A549 (cell line): ENCODE results near the gene PPP6R1. TPM values are rescaled to one million over a fixed set of nuclear protein-coding genes. Genes with fewer than 3 reads are reported as not detected.

Experiments
- ATAC-seq, 2 experiments: fragments of 200-7000 bp in 1 of 2; fragments of >200 bp in 1 of 2; cut with Nextera tagmentation in 1 of 2; cut with Tn5 transposase in 1 of 2; 3 replicates each; pipeline versions ENCODE4 v1.8.0 to v1.9.1; 2018 to 2020; ENCODE audit warnings: mild to moderate bottlenecking in 1 of 2, moderate library complexity in 1 of 2
- CTCF ChIA-PET: fragments of 300-600 bp; sonication (Branson Sonifier 250); formaldehyde crosslinking; extraction: SDS; loops from one replicate; lab custom pipeline; 2021; ENCODE audit warnings: antibody characterized with exemption, inconsistent platforms; lab: Yijun Ruan, JAX
- POLR2A ChIA-PET: fragments of 350-600 bp; formaldehyde crosslinking; extraction: SDS; loops from one replicate; lab custom pipeline; 2021; ENCODE audit warnings: antibody characterized with exemption, inconsistent platforms; lab: Yijun Ruan, JAX
- DNase-seq, 2 experiments: peaks; one replicate each; pipeline versions ENCODE4 v3.0.0 to v3.0.0-alpha.2; 2011 to 2016; ENCODE audit warnings: low read depth in 1 of 2, low spot score in 1 of 2
- FAIRE-seq: peaks from 2 replicates; lab custom pipeline; 2011; peaks lifted over from hg19 to GRCh38; lab: Jason Lieb, UNC
- H3K27ac ChIP-seq, 2 experiments: fragments of >200 bp; sonication (Bioruptor Twin); formaldehyde crosslinking; 3 replicates each; pipeline ENCODE4 v1.5.1; 2016 to 2017
- H3K4me1 ChIP-seq: fragments of >200 bp; sonication (Bioruptor Twin); formaldehyde crosslinking; 3 replicates; pipeline ENCODE4 v1.6.1; 2016
- H3K4me2 ChIP-seq: fragments of >200 bp; sonication (Bioruptor Twin); formaldehyde crosslinking; 3 replicates; pipeline ENCODE4 v1.6.1; 2016
- H3K4me3 ChIP-seq: fragments of >200 bp; sonication (Bioruptor Twin); formaldehyde crosslinking; 3 replicates; pipeline ENCODE4 v1.5.1; 2016
- H3K9me3 ChIP-seq: fragments of >200 bp; sonication (Bioruptor Twin); formaldehyde crosslinking; 3 replicates; pipeline ENCODE4 v1.6.1; 2016
- EHF ChIP-seq: fragments of 250-450 bp; sonication (Bioruptor Pico); IDR thresholded peaks from 2 replicates; pipeline ENCODE4 v1.5.0; 2020; ENCODE audit warnings: mild to moderate bottlenecking
- FOSB ChIP-seq: fragments of 250-450 bp; sonication (Bioruptor Pico); IDR thresholded peaks from 2 replicates; pipeline ENCODE4 v1.5.0; 2020; ENCODE audit warnings: mild to moderate bottlenecking, moderate library complexity
- FOSL2 ChIP-seq, 2 experiments: fragments of 450-650 bp in 1 of 2; fragments of >200 bp in 1 of 2; sonication (Bioruptor Twin) in 1 of 2; formaldehyde crosslinking; IDR thresholded peaks; 2 replicates each; pipeline versions ENCODE4 v1.5.0 to v1.6.1; 2016 to 2020; ENCODE audit warnings: mild to moderate bottlenecking in 1 of 2, moderate library complexity in 1 of 2
- FOXS1 ChIP-seq: fragments of 250-450 bp; sonication (Bioruptor Pico); IDR thresholded peaks from 2 replicates; pipeline ENCODE4 v1.5.0; 2020; ENCODE audit warnings: mild to moderate bottlenecking, moderate library complexity
- HMGXB4 ChIP-seq: fragments of 250-450 bp; sonication (Bioruptor Pico); IDR thresholded peaks from 2 replicates; pipeline ENCODE4 v1.5.0; 2021; ENCODE audit warnings: mild to moderate bottlenecking, moderate library complexity, borderline replicate concordance
- KDM1A ChIP-seq: fragments of 200-600 bp; sonication (generic); IDR thresholded peaks from 2 replicates; pipeline ENCODE4 v1.6.1; 2016; ENCODE audit warnings: low read depth, mild to moderate bottlenecking
- NR3C1 ChIP-seq: fragments of >200 bp; sonication (Bioruptor Twin); formaldehyde crosslinking; IDR thresholded peaks from 3 replicates; pipeline ENCODE4 v1.6.1; 2017
- REST ChIP-seq: fragments of 200-600 bp; sonication (generic); IDR thresholded peaks from 2 replicates; pipeline ENCODE4 v1.6.1; 2016; ENCODE audit warnings: antibody characterized with exemption, mild to moderate bottlenecking, moderate library complexity
- RNF2 ChIP-seq: fragments of 200-600 bp; sonication (generic); IDR thresholded peaks from 2 replicates; pipeline ENCODE4 v1.6.1; 2016; ENCODE audit warnings: low read depth, mild to moderate bottlenecking, antibody characterized with exemption, moderate library complexity, borderline replicate concordance
- SMC3 ChIP-seq: fragments of >200 bp; sonication (Bioruptor Twin); formaldehyde crosslinking; IDR thresholded peaks from 3 replicates; pipeline ENCODE4 v1.6.1; 2018; ENCODE audit warnings: inconsistent platforms
- ZFP36 ChIP-seq: fragments of 450-650 bp; IDR thresholded peaks from 2 replicates; pipeline ENCODE4 v1.6.1; 2014; ENCODE audit warnings: borderline replicate concordance; ENCODE audit not compliant: partially characterized antibody
- ZNF302 ChIP-seq: fragments of 250-450 bp; sonication (Bioruptor Pico); IDR thresholded peaks from 2 replicates; pipeline ENCODE4 v1.9.0; 2021; ENCODE audit warnings: inconsistent platforms, mild to moderate bottlenecking, moderate library complexity
- WGBS: methylation state at CpG from one replicate; pipeline ENCODE4 v1.1.6; 2017; ENCODE audit errors: missing lambda C conversion rate; 5-methylcytosine and 5-hydroxymethylcytosine counted together
- polyA plus RNA-seq, 4 experiments: library from polyadenylated mRNA; depleted of rRNA in 3 of 4; stranded (reverse); fragments of >200 nt; fragmentation: RNase III in 1 of 4; extraction: RNeasy Plus Mini Kit Qiagen cat#74134 plus additional on column Dnase treatment in 1 of 4; gene quantifications; 2 replicates in 3 of 4; 3 replicates in 1 of 4; pipeline ENCODE4 v1.2.3, GENCODE V29; 2011 to 2017
- TF ChIP-seq, protein P1 (sequence below): fragments of 250-450 bp; sonication (Bioruptor Pico); IDR thresholded peaks from 2 replicates; pipeline ENCODE4 v1.5.0; 2020; ENCODE audit warnings: low read depth, mild to moderate bottlenecking, moderate library complexity
- TF ChIP-seq, protein P2 (sequence below): fragments of 150-350 bp; IDR thresholded peaks from 2 replicates; pipeline ENCODE4 v1.6.1; 2014; ENCODE audit warnings: low read depth, mild to moderate bottlenecking, low read length
- TF ChIP-seq, protein P3 (sequence below): fragments of >200 bp; sonication (Bioruptor Twin); formaldehyde crosslinking; IDR thresholded peaks from 3 replicates; pipeline ENCODE4 v1.6.1; 2016

The PPP6R1 gene
- polyA plus RNA-seq, 2 of the 4 experiments (the other 2 are of a cell fraction), result 42.9 to 78.0 TPM

DNA sequence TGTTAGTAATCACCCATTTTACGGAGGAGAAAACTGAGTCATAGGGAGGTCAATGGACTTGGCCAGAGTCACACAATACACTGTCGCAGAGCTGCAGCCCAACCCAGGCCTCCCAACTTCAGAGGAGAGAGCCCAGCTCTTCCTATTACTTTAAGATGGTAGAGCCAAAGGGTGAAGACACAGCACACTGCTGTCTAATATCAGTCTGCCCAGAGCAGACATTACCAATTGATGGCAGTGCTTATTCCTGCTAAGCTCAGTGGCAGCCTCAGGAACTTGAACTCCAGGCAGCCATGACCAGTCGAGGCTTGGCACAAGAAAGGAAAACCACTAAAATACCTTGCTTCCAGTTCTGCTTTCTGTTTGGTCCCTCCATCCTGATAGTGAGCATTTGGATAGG lies 47.9 kb upstream of the PPP6R1 start:
- TF ChIP-seq RNF2, result no peak
- TF ChIP-seq ZNF302 (CRISPR knock-in tag), result no peak
- no peak for TF ChIP-seq FOSB (CRISPR knock-in tag)
- TF ChIP-seq SMC3, result no peak
- TF ChIP-seq, protein P1, sequence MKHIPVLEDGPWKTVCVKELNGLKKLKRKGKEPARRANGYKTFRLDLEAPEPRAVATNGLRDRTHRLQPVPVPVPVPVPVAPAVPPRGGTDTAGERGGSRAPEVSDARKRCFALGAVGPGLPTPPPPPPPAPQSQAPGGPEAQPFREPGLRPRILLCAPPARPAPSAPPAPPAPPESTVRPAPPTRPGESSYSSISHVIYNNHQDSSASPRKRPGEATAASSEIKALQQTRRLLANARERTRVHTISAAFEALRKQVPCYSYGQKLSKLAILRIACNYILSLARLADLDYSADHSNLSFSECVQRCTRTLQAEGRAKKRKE, result no peak
- TF ChIP-seq ZFP36, result no peak
- TF ChIP-seq FOXS1 (CRISPR knock-in tag), result no peak
- TF ChIP-seq KDM1A, result no peak
- TF ChIP-seq, protein P2, sequence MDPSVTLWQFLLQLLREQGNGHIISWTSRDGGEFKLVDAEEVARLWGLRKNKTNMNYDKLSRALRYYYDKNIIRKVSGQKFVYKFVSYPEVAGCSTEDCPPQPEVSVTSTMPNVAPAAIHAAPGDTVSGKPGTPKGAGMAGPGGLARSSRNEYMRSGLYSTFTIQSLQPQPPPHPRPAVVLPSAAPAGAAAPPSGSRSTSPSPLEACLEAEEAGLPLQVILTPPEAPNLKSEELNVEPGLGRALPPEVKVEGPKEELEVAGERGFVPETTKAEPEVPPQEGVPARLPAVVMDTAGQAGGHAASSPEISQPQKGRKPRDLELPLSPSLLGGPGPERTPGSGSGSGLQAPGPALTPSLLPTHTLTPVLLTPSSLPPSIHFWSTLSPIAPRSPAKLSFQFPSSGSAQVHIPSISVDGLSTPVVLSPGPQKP, result no peak
- TF ChIP-seq, all 56 proteins: peak for 0
- Histone ChIP-seq H3K9me3 (no peaks in the 10 kb centered on the region), H3K4me3 (no peak overlapping the region), H3K4me1 (peaks cover 3% of the 10 kb centered on the region; the same call in 1 of the 3 replicates), H3K4me2 (no peak overlapping the region), H3K27ac (no peak overlapping the region)
- FAIRE-seq, result no peak
- CTCF ChIA-PET, result interaction anchor here (0.8 to 10.1 kb wide), 10 partner anchors 13 to 197 kb away, joined by 3 to 306 read pairs (median 4); partner anchors contain the start of genes KMT5C, TMEM150B and TMEM238
- no peak for DNase-seq
- ATAC-seq, result no peak
- POLR2A ChIA-PET, result interaction anchor here (1.5 kb wide), 1 partner anchor 33 kb away, joined by 6 read pairs; the partner anchor contains the start of gene KMT5C
- WGBS, result 88% methylated on average over 3 of the region's 3 CpGs

- TF ChIP-seq NR3C1, result no peak
- no peak for TF ChIP-seq FOSL2 (IDR thresholded peaks at IDR 0.05)
- no peak for TF ChIP-seq FOSL2 (CRISPR knock-in tag; IDR thresholded peaks at IDR 0.05)
- TF ChIP-seq REST, result no peak
- TF ChIP-seq, protein P3, sequence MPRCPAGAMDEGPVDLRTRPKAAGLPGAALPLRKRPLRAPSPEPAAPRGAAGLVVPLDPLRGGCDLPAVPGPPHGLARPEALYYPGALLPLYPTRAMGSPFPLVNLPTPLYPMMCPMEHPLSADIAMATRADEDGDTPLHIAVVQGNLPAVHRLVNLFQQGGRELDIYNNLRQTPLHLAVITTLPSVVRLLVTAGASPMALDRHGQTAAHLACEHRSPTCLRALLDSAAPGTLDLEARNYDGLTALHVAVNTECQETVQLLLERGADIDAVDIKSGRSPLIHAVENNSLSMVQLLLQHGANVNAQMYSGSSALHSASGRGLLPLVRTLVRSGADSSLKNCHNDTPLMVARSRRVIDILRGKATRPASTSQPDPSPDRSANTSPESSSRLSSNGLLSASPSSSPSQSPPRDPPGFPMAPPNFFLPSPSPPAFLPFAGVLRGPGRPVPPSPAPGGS, result no peak
- TF ChIP-seq, protein P2, result no peak
- no peak for TF ChIP-seq EHF
- TF ChIP-seq HMGXB4, result no peak
- TF ChIP-seq ZNF302 (CRISPR knock-in tag), result no peak
- POLR2A ChIA-PET, result interaction anchor here (1.5 kb wide), 1 partner anchor 33 kb away, joined by 6 read pairs; the partner anchor contains the start of gene KMT5C
- Histone ChIP-seq H3K9me3 (no peaks in the 10 kb centered on the region), H3K27ac (no peak overlapping the region), H3K4me1 (peaks cover 6% of the 10 kb centered on the region; the same call in 2 of the 3 replicates), H3K4me2 (no peak overlapping the region), H3K4me3 (no peak overlapping the region)
- FAIRE-seq, result no peak
- CTCF ChIA-PET, result interaction anchor here (0.8 to 10.1 kb wide), 10 partner anchors 12 to 198 kb away, joined by 3 to 306 read pairs (median 4); partner anchors contain the start of genes KMT5C, TMEM150B and TMEM238
- peak in 1 of 2 experiments; percentile 57 for DNase-seq
- peak in 1 of 2 experiments; percentile 4; a peak in 2 of 6 replicates for ATAC-seq
- 89% methylated on average over 17 of the region's 17 CpGs for WGBS
Measured at GRCh38 chr19:55305983-55306562, 47.3 kb upstream of the PPP6R1 start.
